HG03565 (cell line): Measurements from ENCODE around the gene OPN1LW.
"Not testable (repeated sequence)": the region's sequence is repeated elsewhere in the genome, so short reads cannot be mapped to it uniquely, and the experiment has no call there.

Experiments
- ATAC-seq: cut with Tn5 transposase; IDR thresholded peaks from one replicate; pipeline ENCODE4 v1.9.1; 2021; ENCODE audit warnings: mild to moderate bottlenecking, moderate library complexity; ENCODE audit not compliant: unreplicated experiment

Gene OPN1LW

GRCh38 chrX:154144010-154144409 is at the start of gene OPN1LW:
TSS of gene OPN1LW (plus strand) at chrX:154144243. CDS start at chrX:154144284, 41 bp downstream.
- ATAC-seq = not testable (repeated sequence)

DNA sequence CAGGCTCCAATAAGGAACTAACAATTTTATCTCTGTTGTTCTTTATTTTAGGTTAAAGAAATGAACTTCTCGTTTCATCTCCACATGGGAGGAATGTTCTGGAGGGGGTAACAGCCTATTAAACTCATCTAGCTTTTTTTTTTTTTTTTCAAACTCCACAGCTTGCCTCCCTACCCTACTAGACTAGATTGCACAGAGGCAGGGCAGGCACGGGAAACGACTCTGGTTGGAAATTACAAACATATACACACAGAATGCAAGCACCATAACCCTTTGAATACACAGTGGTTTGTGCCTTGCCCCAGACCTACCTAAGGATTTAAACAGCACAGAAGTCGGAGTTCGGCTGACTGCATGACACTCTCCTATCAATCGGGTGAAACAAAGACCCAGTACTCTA is 49.2 kb upstream of the OPN1LW start:
- no peak for ATAC-seq

- no peak for ATAC-seq
Measured at GRCh38 chrX:154096140-154097002, 47.7 kb upstream of the OPN1LW start.

DNA sequence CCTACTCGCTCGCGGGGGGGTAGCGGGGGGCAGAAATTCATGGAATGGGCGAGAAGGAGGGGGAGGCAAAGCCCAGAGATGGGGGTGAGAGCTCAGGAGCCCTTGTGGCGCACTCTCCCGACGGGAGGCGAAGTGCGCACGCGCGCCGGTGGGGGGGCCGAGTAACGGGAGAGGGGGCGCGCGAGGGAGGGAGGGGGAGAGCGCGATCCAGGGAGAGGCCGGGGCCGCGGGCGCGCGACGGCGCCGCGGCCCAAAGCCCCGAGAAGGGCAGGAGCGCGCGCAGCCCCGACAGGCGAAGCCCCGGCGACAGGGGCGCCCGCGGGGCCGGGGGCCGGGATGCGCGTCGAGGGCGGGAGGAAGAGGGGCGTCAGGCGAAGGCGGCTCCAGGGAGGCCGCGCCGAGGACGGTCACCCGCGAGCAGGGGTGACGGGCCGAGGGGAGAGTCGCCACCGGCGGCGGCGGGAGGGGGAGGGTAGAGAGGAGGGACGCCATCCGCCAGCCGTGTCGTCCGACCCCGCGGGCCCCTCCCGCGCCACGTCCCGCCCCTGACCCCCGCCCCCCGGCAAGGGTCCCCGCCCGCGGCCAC is 46.9 kb upstream of the OPN1LW start:
- ATAC-seq = peak; percentile 27

DNA sequence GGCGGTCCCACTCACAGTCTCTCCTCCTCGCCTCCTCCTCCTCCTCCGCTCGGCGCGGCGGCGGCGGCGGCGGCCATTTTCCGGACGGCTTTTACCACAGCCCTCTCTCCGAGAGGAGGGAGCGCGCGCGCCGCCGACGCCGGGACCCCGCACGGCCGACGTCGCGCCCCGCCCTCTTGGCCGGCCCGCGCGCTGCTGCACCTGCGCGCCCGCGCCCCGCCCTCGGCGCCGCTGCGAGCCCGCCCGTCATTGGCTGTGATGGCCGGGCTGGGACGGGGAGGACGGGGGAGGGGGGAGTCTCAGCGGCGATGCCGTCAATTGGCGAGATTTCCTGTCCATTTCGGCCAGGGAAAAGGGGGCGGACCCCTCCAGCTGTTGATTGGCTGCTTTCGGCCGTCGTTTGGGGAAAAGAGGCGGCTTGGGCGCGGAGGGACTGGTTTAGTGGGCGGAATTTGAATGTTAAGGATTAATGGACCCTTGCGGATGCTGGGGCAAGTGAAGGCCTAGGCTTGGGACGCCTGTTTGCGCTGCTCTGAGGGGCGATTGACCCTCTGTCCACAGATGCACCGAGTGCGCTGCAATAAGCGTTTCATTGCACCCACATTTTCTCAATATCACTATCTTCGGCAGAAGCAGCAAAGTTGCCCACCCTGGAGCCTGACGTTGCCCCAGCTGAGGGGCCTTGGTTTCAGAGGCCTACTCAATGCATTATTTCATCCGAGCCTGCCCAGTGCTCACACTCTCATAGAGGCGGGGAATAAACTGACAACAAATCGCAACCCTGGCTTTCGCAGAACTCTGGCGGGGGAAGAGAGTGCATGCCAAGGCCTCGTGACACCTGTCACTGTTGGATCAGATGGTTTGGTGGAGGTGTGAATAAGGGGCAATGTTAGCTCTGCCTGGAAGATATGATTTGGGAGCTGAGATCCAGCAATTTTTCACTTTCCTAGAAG is 46.2 kb upstream of the OPN1LW start, which contains the start of gene MECP2:
Gene MECP2, minus strand, starts transcription at position 129 of the 953 bp plus-strand sequence.
- ATAC-seq = peak; percentile 67

GRCh38 chrX:154098551-154098950 is 45.5 kb upstream of the OPN1LW start:
- ATAC-seq = no peak

DNA sequence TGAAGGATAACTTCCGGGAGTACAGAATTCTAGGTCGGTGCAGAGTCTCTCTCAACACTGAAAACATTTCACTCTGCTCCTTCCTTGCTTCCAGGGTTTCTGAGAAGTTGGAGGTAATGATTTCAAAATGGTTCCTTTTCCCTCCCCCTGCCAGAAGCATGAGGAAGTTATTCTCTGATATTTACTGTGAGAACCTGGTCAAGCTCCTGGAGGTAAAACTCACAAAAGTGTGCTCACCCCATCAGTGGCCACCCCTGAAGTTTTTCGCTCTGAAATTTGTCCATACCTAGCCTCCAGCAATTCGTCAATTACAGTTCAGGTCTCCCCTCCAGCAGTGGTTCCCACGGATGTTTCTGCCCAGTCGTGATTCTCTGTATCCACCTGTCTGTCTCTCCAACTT is 30.3 kb upstream of the OPN1LW start:
- ATAC-seq = no peak

DNA sequence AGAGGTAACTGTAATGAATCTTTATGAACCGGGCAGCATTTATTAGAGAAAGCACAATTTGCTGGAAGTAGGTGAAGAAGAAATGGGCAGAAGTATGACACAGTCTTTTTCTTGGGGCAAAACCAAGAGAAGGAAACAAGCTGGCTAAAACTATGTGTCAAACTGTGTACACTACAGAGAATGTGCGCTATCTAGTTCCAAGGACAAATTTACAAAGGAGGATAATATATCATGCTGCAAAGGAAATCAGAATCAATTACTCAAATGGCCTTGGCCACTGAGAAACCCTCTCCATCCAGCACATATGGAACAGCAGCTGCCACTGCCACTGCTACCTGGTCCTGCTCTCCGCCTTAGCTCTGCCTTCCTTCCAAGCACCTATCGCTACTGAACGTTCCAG is 29.4 kb upstream of the OPN1LW start:
- ATAC-seq = no peak

- ATAC-seq = no peak
Measured at GRCh38 chrX:154115071-154115470, 29.0 kb upstream of the OPN1LW start.

DNA sequence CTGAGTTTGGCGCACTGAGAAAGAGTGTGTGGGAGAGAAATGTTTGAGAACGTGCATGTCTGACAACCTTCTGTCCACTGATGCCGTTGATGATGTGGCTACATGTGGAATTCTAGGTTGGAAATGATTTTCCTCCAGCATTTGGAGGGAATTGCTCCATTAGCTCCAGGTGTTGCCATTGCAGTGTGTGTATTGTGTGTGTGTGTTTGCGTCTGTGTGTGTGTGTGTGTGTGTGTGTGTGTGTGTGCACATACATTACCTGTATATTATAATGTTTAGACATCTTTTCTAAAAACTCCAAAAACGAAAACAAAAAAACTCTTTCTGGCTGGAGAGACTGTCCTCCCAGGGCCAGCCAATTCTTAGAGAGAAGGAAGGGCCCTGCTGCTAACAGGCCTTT is 28.3 kb upstream of the OPN1LW start:
- no peak for ATAC-seq

DNA sequence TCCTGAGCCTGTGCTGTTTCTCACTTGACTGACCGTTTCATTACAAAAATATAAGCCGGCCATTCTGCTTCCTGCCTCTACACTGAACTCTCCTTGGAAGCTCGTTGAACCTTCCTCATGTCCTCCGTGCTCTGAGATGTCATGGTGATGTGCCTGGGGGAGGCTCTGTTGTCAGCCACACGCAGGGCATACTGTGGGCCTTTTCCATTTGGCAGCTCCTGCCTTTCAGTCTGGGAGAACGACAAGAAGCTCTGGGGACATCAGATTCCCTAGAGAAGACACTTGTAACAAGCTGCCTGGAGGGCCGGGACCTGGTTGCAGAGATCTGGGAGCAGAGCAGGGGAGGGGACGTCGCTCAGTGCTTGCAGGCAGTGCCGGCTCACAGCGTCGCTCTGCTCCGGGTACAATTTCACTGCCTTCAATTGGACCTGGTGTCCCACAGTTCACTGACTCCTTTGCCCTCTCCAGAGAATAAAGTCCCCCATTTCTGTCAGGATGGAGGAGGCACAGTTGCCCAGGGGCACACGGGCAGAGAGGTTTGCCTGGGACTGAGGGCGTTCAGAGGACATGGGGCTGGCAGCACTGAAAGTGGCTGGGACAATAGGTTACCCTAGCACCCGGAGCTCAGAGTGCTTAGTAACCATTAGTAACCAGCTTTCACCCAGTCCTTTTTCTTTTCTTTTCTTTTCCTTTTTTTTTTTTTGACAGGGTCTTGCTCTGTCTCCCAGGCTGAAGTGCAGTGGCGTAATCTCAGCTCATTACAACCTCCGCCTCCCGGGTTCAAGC is 27.4 kb upstream of the OPN1LW start:
- ATAC-seq = no peak

GRCh38 chrX:154117566-154117965 is 26.5 kb upstream of the OPN1LW start:
- no peak for ATAC-seq

- ATAC-seq = no peak
Measured at GRCh38 chrX:154120567-154120966, 23.5 kb upstream of the OPN1LW start.

- ATAC-seq = no peak
Measured at GRCh38 chrX:154121207-154121606, 22.8 kb upstream of the OPN1LW start.

DNA sequence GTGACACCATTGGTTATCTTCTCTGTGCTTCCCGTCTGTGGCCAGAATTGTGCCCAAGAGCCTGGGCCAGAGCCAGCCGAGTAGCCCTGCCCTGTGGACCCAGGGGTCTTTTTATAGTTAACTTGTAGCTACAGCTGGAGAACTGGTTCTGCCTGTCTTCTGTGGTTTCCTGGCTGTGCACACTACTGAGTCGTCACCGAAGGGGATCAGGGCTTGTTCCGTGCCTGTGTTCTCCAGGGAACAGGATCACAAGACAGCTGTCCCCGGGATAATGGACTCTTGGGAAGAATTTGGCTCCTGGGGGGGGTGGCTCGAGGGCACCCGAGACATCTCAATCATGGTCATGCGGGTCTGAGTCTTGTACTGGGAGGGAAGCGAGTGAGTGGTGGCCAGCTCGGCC is 22.1 kb upstream of the OPN1LW start:
- ATAC-seq = no peak

GRCh38 chrX:154123241-154124219 is 20.5 kb upstream of the OPN1LW start:
- ATAC-seq = no peak

DNA sequence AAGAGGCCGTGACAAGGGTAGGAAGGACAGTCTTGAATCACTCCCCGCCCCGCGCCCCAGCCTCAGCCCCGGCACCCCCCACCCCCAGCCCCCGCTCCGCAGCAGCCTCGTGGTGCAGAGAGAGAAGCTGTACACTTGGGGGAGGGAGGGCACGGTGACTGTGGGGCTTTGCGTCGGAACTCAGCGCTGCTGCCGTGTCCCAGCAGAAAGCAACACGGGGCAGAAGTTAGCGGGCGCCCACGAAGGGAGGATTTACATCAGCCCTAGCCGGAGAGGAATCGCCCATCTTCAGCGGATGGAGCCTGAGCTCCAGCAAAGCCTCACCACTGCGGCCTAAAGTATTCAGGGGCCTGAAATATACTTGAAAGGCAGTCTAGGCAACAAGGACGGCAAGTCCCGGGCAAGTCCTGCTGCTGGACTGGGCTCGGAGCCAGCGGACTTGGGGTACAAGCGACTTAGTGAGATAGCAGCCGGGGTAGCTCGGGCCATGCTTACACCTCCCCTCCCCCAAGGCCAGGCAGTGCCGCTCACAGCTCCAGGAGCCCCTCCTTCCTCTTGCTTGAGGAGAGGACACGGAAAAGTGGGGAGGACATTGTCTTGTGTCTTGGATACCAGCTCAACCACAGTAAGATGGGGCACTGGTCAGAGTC is 18.5 kb upstream of the OPN1LW start:
- ATAC-seq = no peak

DNA sequence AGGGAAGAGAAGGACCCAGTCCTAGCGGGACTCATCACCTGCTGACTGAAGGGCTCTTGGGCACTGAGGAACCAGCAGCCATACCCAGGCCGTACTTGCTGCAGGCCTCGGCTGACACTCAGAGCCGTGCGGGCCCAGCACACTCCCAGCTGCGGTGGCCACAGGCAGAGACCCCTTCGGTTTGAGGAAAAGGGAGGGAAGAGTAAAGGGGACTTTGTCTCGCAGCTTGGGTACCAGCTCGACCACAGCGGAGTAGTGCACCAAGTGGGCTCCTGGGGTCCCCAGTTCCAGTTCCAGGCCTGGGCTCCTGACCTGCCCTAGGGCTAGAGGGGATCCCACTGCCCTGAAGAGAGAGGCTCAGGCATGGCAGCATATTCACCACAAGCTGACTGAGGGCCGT is 17.9 kb upstream of the OPN1LW start:
- ATAC-seq = no peak

- ATAC-seq = no peak
Measured at GRCh38 chrX:154131955-154132354, 12.1 kb upstream of the OPN1LW start.
